AG10803 (cell line): ENCODE measurements around the gene NTNG1.

ENCODE experiments used
- DNase-seq: peaks from one replicate; pipeline ENCODE4 v3.0.0; 2010; ENCODE audit warnings: low read depth
- H3K4me3 ChIP-seq: 2 replicates; pipeline ENCODE4 v1.5.1; 2011; ENCODE audit warnings: mild to moderate bottlenecking, low read length, control low read depth
- TF ChIP-seq, protein P1 (sequence below): conservative IDR thresholded peaks from 2 replicates; pipeline ENCODE4 v1.5.1; 2011; ENCODE audit warnings: mild to moderate bottlenecking, low read length, control low read depth, inconsistent platforms

The NTNG1 gene

DNA sequence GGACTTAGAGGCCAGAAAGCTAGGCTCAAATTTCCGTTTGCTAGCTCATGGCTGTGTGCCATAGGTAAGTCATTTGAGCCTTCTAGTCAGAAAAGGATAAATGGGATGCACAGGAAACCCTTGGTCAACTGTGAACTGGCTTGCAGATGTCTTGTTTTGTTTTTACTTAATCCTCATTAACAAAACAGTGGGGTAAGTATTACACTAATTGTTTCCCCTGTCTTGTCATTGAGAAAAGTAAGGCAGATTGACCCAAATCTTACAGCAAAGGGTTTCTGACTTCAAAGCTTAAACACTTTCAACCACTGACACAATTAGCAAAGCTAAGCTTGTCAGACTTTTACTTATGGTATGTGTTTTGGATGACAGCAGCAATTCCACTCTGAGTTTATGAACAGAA lies 291.3 kb downstream of the NTNG1 start:
- no peak for DNase-seq
- H3K4me3 ChIP-seq, result no peak overlapping the region

DNA sequence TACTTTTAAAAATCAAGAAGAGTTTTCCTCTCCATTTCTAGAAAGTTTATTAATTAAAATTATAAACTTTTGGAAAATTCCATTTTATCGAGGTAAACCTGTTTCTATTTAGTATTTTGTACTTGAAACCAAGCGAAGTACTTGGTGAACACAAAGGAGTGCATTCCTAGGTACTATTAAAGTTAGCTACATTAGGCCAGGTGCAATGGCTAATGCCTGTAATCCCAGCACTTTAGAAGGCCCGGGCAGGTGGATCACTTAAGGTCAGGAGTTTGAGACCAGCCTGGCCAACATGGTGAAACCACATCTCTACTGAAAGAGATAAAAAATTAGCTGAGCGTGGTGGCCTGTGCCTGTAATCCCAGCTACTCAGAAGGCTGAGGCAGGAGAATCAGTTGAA lies 292.2 kb downstream of the NTNG1 start:
- TF ChIP-seq, protein P1, sequence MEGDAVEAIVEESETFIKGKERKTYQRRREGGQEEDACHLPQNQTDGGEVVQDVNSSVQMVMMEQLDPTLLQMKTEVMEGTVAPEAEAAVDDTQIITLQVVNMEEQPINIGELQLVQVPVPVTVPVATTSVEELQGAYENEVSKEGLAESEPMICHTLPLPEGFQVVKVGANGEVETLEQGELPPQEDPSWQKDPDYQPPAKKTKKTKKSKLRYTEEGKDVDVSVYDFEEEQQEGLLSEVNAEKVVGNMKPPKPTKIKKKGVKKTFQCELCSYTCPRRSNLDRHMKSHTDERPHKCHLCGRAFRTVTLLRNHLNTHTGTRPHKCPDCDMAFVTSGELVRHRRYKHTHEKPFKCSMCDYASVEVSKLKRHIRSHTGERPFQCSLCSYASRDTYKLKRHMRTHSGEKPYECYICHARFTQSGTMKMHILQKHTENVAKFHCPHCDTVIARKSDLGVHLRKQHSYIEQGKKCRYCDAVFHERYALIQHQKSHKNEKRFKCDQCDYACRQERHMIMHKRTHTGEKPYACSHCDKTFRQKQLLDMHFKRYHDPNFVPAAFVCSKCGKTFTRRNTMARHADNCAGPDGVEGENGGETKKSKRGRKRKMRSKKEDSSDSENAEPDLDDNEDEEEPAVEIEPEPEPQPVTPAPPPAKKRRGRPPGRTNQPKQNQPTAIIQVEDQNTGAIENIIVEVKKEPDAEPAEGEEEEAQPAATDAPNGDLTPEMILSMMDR, result no peak
- no peak overlapping the region for H3K4me3 ChIP-seq
- DNase-seq, result no peak

More for the DNA sequence above, 291.3 kb downstream of the NTNG1 start:
- TF ChIP-seq, protein P1, result no peak

DNA sequence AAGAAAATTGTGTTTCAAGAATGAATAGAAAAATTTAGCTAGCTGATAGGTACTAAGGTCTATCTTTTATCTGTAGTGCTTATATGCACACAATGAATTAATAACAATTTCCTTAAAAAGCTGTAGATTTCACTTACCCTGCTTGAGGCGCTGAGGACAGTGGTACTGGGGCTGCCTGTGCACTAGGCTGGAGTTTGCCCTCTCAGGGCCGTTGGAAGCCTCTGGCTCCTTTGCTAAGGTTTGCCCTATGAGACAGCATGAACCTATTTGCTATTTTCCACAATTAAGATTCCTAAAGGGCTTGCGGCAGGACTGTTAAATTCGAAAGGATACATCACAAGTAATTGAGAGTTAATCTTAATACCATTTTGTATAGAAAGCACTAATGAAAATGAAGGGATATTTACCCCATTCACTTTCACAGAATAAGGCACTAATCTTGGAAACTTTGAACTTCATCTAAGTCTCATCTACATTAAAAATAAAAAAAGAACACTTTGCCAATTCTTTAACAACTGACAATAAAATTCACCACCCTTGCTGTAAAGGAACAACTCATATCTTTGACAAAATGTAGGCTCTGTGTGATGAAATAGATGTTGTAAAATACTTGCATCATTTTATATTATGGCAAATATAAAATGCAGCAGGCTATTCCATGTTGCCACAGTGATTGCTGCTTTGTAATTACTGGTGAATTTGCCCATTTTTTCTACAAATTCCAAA lies 293.0 kb downstream of the NTNG1 start:
- TF ChIP-seq, protein P1, result no peak
- H3K4me3 ChIP-seq, result no peak overlapping the region
- DNase-seq, result no peak

DNA sequence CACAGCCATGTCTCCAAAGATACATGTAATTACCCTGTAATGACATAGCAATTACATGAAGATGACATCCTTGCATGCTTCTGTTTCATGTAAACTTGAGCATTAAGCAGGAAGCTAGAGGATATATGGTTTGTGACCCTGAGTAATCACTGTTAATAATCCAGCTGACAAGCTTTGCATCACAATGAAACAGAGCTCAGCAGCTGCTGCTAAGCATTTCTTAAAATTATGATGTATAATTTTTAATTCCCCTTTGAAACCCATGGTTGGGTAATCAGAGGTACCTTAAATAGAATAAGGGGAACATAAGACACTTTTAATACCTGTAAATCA lies 293.5 kb downstream of the NTNG1 start:
- TF ChIP-seq, protein P1, result no peak
- no peak overlapping the region for H3K4me3 ChIP-seq
- DNase-seq, result no peak

DNA sequence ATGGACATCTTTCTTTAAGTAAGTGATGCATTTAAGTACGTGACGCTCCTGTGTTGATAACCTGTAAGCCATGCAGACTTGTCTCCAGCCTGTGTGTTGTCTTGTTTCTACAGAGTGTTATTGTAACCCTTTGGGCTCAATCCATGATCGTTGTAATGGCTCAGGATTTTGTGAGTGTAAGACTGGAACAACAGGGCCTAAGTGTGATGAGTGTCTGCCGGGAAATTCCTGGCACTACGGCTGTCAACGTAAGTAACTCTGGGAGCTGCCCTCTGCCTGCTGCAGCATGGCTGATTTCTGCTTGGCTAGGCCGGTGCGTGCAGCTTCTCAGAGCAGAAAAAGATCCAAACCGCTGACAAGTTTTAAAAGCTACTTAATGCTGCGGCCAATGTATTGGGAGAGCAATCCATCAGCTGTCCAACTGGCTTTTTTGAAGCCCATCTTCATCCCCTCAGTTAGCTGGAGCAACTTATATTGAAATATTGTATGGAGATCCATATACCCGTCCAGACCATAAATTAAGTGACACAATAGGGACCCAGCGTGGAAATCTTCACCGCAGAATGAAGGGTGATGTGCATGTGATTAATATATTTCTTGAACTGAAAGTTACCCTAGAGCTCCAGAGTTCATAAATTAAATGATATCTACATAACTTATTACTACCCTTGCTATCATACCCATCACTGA lies 295.9 kb downstream of the NTNG1 start:
- no peak overlapping the region for H3K4me3 ChIP-seq

DNA sequence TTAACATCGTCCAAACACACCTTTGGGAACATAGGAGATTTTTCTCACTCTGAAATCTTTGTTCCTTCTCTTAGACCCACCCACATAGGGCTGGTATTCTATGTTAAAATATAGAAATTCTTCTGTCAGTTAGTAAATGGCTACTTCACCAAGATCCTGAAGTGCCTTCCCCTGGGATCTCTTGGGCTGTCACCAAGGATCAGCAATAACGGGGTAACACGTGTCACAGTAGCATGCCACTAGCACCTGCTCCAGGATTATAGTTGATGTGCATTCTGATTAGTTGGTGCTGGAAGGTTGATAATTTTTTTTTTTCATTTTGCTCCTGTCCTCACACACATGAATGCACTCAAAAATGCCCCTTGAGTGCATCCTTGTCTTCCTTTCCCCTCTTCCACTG lies 298.7 kb downstream of the NTNG1 start:
- TF ChIP-seq, protein P1, result no peak
- H3K4me3 ChIP-seq, result no peak overlapping the region
- no peak for DNase-seq

More for the DNA sequence above, 295.9 kb downstream of the NTNG1 start:
- peak; percentile 22 for DNase-seq
- TF ChIP-seq, protein P1, result no peak

DNA sequence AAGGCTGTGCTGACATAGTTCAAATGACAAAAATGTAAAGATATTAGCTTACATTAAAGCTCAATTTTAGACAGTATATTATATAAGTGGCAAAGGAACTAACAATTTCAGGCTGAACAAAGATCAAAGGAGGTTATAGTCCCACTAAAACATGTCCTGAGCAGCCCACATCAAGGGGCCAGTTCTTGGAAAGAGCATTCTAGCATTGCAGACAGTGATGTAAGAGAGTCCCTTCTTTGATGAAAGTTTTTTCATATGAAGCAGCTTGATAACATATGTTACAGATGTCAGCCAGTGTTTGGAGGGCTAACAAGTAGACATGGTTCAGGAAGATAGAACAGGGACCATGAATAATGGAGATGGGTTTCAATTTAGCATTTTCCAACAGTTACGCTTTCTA lies 301.7 kb downstream of the NTNG1 start:
- TF ChIP-seq, protein P1, result no peak
- DNase-seq, result no peak
- no peak overlapping the region for H3K4me3 ChIP-seq
